ENCODE results near the gene ADK. TPM values are rescaled to one million over a fixed set of nuclear protein-coding genes. Genes with fewer than 3 reads are reported as not detected.

ADK gene
- total RNA-seq, 4 donors from 2014 or later: 62.1 to 84.7 (median 74.4) TPM

GRCh38 chr10:74163319-74164068 lies 12.5 kb downstream of the ADK start:
- WGBS, 2 donors: 81 to 84% methylated on average over 3 of the region's 3 CpGs
- Histone ChIP-seq H3K27ac (no peak overlapping the region), H3K4me3 (replicated peaks in 1 of 3) (no peak overlapping the region)

GRCh38 chr10:74164716-74165529 lies 13.9 kb downstream of the ADK start:
- 50 to 60% methylated on average over 6 of the region's 6 CpGs for WGBS, 2 donors
- Histone ChIP-seq H3K36me3 (no peaks in the 10 kb centered on the region), H3K27ac (no peak overlapping the region), H3K27me3 (no peaks in the 10 kb centered on the region), H3K4me1 (peaks cover 0 to 8% of the 10 kb centered on the region in 2 donors), H3K9me3 (no peaks in the 10 kb centered on the region), H3K4me3 (replicated peaks in 1 of 3) (no peak overlapping the region)
- DNase-seq: no peak
- no peak for TF ChIP-seq CTCF (IDR thresholded peaks at IDR 0.05)
- TF ChIP-seq POLR2A (IDR thresholded peaks at IDR 0.05): no peak
- intact Hi-C loops (cut with DNase I): no loop called here

More at GRCh38 chr10:74163319-74164068, 12.5 kb downstream of the ADK start:
- H3K9me3 ChIP-seq: no peaks in the 10 kb centered on the region
- DNase-seq: no peak
- H3K4me1 ChIP-seq: peaks cover 0 to 8% of the 10 kb centered on the region in 2 donors
- no peaks in the 10 kb centered on the region for H3K27me3 ChIP-seq
- H3K36me3 ChIP-seq: no peaks in the 10 kb centered on the region
- intact Hi-C loops (cut with DNase I): no loop called here
- TF ChIP-seq CTCF (IDR thresholded peaks at IDR 0.05): no peak
- TF ChIP-seq POLR2A (IDR thresholded peaks at IDR 0.05): no peak

- intact Hi-C loops (cut with DNase I): no loop called here
- Histone ChIP-seq H3K4me1 (peaks cover 0 to 8% of the 10 kb centered on the region in 2 donors), H3K36me3 (no peaks in the 10 kb centered on the region), H3K9me3 (no peaks in the 10 kb centered on the region), H3K27me3 (no peaks in the 10 kb centered on the region), H3K4me3 (replicated peaks in 1 of 3) (no peak overlapping the region), H3K27ac (no peak overlapping the region)
- no peak for DNase-seq
- TF ChIP-seq POLR2A (IDR thresholded peaks at IDR 0.05) (no peak), CTCF (IDR thresholded peaks at IDR 0.05) (no peak)
- WGBS, 2 donors: 72 to 81% methylated on average over 2 of the region's 2 CpGs
Observed at GRCh38 chr10:74165530-74165901, 14.5 kb downstream of the ADK start.

- Histone ChIP-seq H3K36me3 (no peaks in the 10 kb centered on the region), H3K27ac (no peak overlapping the region), H3K4me3 (replicated peaks in 1 of 3) (no peak overlapping the region), H3K9me3 (no peaks in the 10 kb centered on the region), H3K4me1 (peaks cover 0 to 8% of the 10 kb centered on the region in 2 donors), H3K27me3 (no peaks in the 10 kb centered on the region)
- no peak for DNase-seq
- TF ChIP-seq CTCF (IDR thresholded peaks at IDR 0.05): no peak
- TF ChIP-seq POLR2A (IDR thresholded peaks at IDR 0.05): no peak
- intact Hi-C loops (cut with DNase I): no loop called here
- WGBS, 2 donors: 81 to 83% methylated on average over 1 of the region's 1 CpG
Observed at GRCh38 chr10:74167443-74167842, 16.4 kb downstream of the ADK start.

GRCh38 chr10:74171625-74172024 lies 20.6 kb downstream of the ADK start:
- 95 to 97% methylated on average over 2 of the region's 2 CpGs for WGBS, 2 donors
- H3K4me3 ChIP-seq (replicated peaks in 1 of 3): no peak overlapping the region
- no peaks in the 10 kb centered on the region for H3K9me3 ChIP-seq
- H3K36me3 ChIP-seq: no peaks in the 10 kb centered on the region
- TF ChIP-seq POLR2A (IDR thresholded peaks at IDR 0.05) (no peak), CTCF (IDR thresholded peaks at IDR 0.05) (no peak)
- DNase-seq: no peak
- H3K27me3 ChIP-seq: no peaks in the 10 kb centered on the region
- intact Hi-C loops (cut with DNase I): no loop called here
- H3K27ac ChIP-seq: no peak overlapping the region
- H3K4me1 ChIP-seq: no peaks in the 10 kb centered on the region

Data from thyroid gland (tissue), 4 donors.